Fibroblast of lung (primary cell): Measurements from ENCODE around the gene LSAMP. TPM values are rescaled to one million over a fixed set of nuclear protein-coding genes. Genes with fewer than 3 reads are reported as not detected.

Source experiments
- DNase-seq, 2 donors: peaks; one replicate each; pipeline versions ENCODE4 v3.0.0 to v3.0.0-alpha.2; 2010; ENCODE audit warnings: low read depth in 2 of 2
- H2AFZ ChIP-seq: 2 replicates; pipeline ENCODE4 v1.5.1; 2012; ENCODE audit warnings: low read length, control low read depth, inconsistent platforms
- H3K27ac ChIP-seq: 2 replicates; pipeline ENCODE4 v1.5.1; 2011; ENCODE audit warnings: low read length, control low read depth; ENCODE audit not compliant: insufficient read depth
- H3K27me3 ChIP-seq: 2 replicates; pipeline ENCODE4 v1.5.1; 2011; ENCODE audit warnings: mild to moderate bottlenecking, low read length; ENCODE audit not compliant: control insufficient read depth, insufficient read depth
- H3K36me3 ChIP-seq: 2 replicates; pipeline ENCODE4 v1.5.1; 2011; ENCODE audit warnings: low read length; ENCODE audit not compliant: control insufficient read depth, insufficient read depth
- H3K4me1 ChIP-seq: 2 replicates; pipeline ENCODE4 v1.5.1; 2011; ENCODE audit warnings: low read length; ENCODE audit not compliant: control insufficient read depth, insufficient read depth; ENCODE audit errors: extremely low read depth
- H3K4me2 ChIP-seq: 2 replicates; pipeline ENCODE4 v1.5.1; 2011; ENCODE audit warnings: low read length, control low read depth; ENCODE audit not compliant: insufficient read depth; ENCODE audit errors: extremely low read depth
- H3K4me3 ChIP-seq, 4 experiments: fragments of 200-600 bp in 1 of 4; sonication (generic) in 1 of 4; replicated peaks in 1 of 4; 2 replicates each; pipeline ENCODE4 v1.5.1; 2011 to 2016; ENCODE audit warnings: low read length in 4 of 4, low read depth in 3 of 4, mild to moderate bottlenecking in 3 of 4, control low read depth in 2 of 4, inconsistent platforms in 1 of 4, mixed read lengths in 1 of 4; ENCODE audit not compliant: insufficient read depth in 1 of 4; ENCODE audit errors: control extremely low read depth in 1 of 4
- H3K79me2 ChIP-seq: 2 replicates; pipeline ENCODE4 v1.5.1; 2012; ENCODE audit warnings: mild to moderate bottlenecking, low read length, inconsistent platforms; ENCODE audit not compliant: control insufficient read depth, insufficient read depth
- H3K9ac ChIP-seq: 2 replicates; pipeline ENCODE4 v1.5.1; 2011; ENCODE audit warnings: mild to moderate bottlenecking, low read length, control low read depth; ENCODE audit not compliant: insufficient read depth
- H3K9me3 ChIP-seq: 2 replicates; pipeline ENCODE4 v1.5.1; 2012; ENCODE audit warnings: low read depth, low read length; ENCODE audit not compliant: control insufficient read depth, insufficient read depth
- H4K20me1 ChIP-seq: 2 replicates; pipeline ENCODE4 v1.5.1; 2011; ENCODE audit warnings: low read length; ENCODE audit not compliant: control insufficient read depth, insufficient read depth; ENCODE audit errors: extremely low read depth
- CTCF ChIP-seq, 2 donors: IDR thresholded peaks in 1 of 2; conservative IDR thresholded peaks in 1 of 2; 1 replicate in 1 of 2; 2 replicates in 1 of 2; pipeline ENCODE4 v1.5.1; 2011 to 2012; ENCODE audit warnings: low read length in 2 of 2, control low read depth in 1 of 2, inconsistent platforms in 1 of 2, low read depth in 1 of 2, mild to moderate bottlenecking in 1 of 2
- EZH2 ChIP-seq: IDR thresholded peaks from 2 replicates; pipeline ENCODE4 v1.5.1; 2012; ENCODE audit warnings: low read length, control low read depth, mild to moderate bottlenecking; ENCODE audit errors: missing control alignments
- polyA plus RNA-seq, 2 donors: library from polyadenylated mRNA; depleted of rRNA in 1 of 2; stranded (reverse) in 1 of 2; unstranded in 1 of 2; fragments of >200 nt; gene quantifications; 2 replicates each; pipeline ENCODE4 v1.2.1, GENCODE V29; 2011 to 2012; ENCODE audit warnings: missing spikeins in 1 of 2
- total RNA-seq: library from RNA; depleted of rRNA; stranded (reverse); fragments of >200 nt; gene quantifications from 2 replicates; pipeline ENCODE4 v1.2.1, GENCODE V29; 2014

The LSAMP gene
- total and polyA plus RNA-seq, 2 donors (not counting 1 experiment from before 2014, with no cell fraction given), result 4.8 to 5.9 TPM

GRCh38 chr3:115804713-115805119 is 640.6 kb downstream of the LSAMP start:
- TF ChIP-seq CTCF (conservative IDR thresholded peaks at IDR 0.05 in 1 of 2, IDR thresholded peaks at IDR 0.05 in 1 of 2; ENCODE audit: low read depth in 1 of 2, low read length in 2 of 2), result no peak
- TF ChIP-seq EZH2, result no peak
- no peak overlapping the region for H3K4me3 ChIP-seq
- peaks cover 15% of the 10 kb centered on the region for H3K4me1 ChIP-seq
- H2AFZ ChIP-seq, result no peak overlapping the region
- peak; percentile 90 to 92 for DNase-seq
- no peaks in the 10 kb centered on the region for H3K27me3 ChIP-seq
- peak overlapping the region; percentile 23 for H3K4me2 ChIP-seq
- no peaks in the 10 kb centered on the region for H3K9me3 ChIP-seq
- H3K36me3 ChIP-seq, result no peaks in the 10 kb centered on the region
- H3K9ac ChIP-seq, result no peak overlapping the region
- no peaks in the 10 kb centered on the region for H3K79me2 ChIP-seq
- peak overlapping the region; percentile 73 for H3K27ac ChIP-seq
- no peaks in the 10 kb centered on the region for H4K20me1 ChIP-seq

GRCh38 chr3:115804200-115804599 is 641.1 kb downstream of the LSAMP start:
- H3K4me1 ChIP-seq, result peaks cover 15% of the 10 kb centered on the region

GRCh38 chr3:115803661-115804060 is 641.6 kb downstream of the LSAMP start:
- H3K9ac ChIP-seq, result no peak overlapping the region
- no peaks in the 10 kb centered on the region for H3K36me3 ChIP-seq
- no peaks in the 10 kb centered on the region for H3K9me3 ChIP-seq
- H3K27ac ChIP-seq, result no peak overlapping the region
- no peaks in the 10 kb centered on the region for H3K27me3 ChIP-seq
- H3K79me2 ChIP-seq, result no peaks in the 10 kb centered on the region
- no peaks in the 10 kb centered on the region for H4K20me1 ChIP-seq
- peaks cover 15% of the 10 kb centered on the region for H3K4me1 ChIP-seq
- H3K4me3 ChIP-seq, result no peak overlapping the region
- no peak for DNase-seq
- H2AFZ ChIP-seq, result no peak overlapping the region
- no peak for TF ChIP-seq EZH2
- TF ChIP-seq CTCF (conservative IDR thresholded peaks at IDR 0.05 in 1 of 2, IDR thresholded peaks at IDR 0.05 in 1 of 2; ENCODE audit: low read depth in 1 of 2, low read length in 2 of 2), result no peak
- H3K4me2 ChIP-seq, result no peak overlapping the region

More at GRCh38 chr3:115804200-115804599, 641.1 kb downstream of the LSAMP start:
- Histone ChIP-seq H2AFZ (no peak overlapping the region), H3K9ac (no peak overlapping the region), H3K27ac (peak overlapping the region; percentile 54), H3K27me3 (no peaks in the 10 kb centered on the region), H3K79me2 (no peaks in the 10 kb centered on the region), H3K9me3 (no peaks in the 10 kb centered on the region), H3K4me3 (no peak overlapping the region), H4K20me1 (no peaks in the 10 kb centered on the region), H3K36me3 (no peaks in the 10 kb centered on the region), H3K4me2 (peak overlapping the region; percentile 23)
- TF ChIP-seq EZH2, result no peak
- no peak for TF ChIP-seq CTCF (conservative IDR thresholded peaks at IDR 0.05 in 1 of 2, IDR thresholded peaks at IDR 0.05 in 1 of 2; ENCODE audit: low read depth in 1 of 2, low read length in 2 of 2)
- no peak for DNase-seq
